SHP77 treated with DMSO at 0.1 percent for 48 hours (cell line): ENCODE measurements around the gene XDH.
A peak's percentile ranks its signal among the peaks of the same experiment; 100 is the strongest.

Source experiments
- DNase-seq: peaks from one replicate; lab custom pipeline; 2025; lab: John Stamatoyannopoulos, UW

The XDH gene

DNA sequence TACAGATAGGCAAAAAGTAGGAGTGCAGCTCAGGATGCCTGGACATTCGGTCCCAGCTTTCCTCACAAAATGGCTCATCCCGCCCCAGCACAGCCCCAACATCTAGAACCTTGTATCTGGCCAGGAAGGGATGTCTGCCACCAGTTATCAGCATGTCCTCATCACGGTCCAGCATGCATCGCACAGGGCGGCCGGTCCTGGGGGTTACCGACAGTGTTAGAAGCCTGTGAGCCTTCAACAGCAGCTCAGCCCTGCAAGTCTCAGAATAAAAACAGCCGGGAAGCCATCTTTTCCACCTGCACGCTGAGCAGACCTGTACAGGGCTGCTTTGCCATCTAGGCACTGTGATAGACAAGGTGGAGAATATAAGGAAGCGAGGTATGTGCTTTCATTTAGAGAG lies 49.2 kb downstream of the XDH start:
- no peak for DNase-seq

DNA sequence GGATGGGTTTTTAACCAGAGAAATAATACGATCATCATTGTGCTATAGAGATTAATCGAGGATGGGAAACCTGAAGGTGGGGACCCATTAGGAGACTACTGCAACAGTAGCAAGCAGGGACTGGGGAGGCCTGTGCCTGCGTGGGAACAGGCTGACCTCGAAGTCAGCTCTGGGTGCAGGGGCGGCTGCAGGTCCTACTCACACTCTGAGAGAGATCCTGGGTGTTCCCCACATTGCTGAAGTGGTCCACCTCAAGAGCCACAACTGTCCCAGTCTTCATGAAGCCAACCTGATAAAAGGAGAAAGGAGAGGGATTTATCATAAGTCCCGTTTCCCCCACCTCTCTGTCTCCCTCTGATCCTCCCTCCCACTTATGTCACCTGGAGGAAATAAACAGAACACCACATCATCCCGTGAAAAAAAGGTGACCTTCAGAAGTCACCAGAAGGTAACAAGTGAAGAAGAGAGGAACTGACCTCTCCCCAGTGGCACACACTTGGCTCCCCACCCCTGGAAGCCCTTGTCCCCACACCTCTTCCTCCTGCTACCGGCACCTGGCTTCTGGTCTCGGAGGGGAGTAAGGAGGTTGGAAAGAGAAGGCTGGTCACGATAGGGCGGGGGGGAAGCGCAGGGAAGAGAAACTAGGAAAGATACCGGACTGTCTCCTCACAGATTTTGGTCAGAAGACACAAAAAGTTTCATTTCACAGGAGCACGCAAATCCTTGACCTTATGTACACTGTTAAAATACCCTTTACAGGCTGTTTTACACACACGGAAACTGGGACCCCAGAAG lies 50.4 kb downstream of the XDH start:
- no peak for DNase-seq

DNA sequence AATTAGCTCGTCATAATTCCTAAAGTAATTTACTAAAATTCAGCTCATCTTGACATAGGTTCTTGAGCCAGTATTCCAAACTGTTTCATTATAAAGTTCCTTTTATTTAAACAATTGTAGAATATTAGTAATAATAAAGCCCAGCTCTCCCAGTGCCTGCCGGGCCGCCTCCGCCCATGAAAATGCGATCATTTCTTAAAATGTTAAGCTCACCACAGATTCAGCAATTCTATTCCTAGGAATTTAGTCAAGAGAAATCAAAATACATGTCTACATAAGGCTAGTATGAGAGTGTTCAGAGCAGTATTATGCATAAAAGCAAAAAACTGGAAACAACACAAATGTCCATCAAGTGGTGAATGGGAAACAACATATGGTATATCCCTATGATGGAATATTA lies 52.0 kb downstream of the XDH start:
- no peak for DNase-seq

DNA sequence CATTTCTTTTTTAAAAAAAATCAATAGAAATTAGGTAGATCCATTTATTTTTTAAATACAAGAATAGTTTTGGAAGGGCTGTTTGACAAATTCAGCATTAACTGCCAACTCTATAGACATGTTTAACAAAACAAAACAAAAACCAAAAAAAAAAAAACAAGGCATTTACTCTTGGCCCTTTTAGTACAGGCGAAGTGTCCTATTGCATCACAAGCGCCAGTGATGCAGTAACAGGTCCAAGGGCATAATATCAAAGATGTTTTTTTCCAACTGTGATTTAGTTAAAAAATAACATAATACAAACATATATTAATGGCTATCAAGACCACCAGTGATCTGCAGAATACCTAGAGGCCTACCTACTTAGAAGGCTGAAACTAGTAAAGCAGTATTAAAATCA lies 55.3 kb downstream of the XDH start:
- DNase-seq = no peak

DNA sequence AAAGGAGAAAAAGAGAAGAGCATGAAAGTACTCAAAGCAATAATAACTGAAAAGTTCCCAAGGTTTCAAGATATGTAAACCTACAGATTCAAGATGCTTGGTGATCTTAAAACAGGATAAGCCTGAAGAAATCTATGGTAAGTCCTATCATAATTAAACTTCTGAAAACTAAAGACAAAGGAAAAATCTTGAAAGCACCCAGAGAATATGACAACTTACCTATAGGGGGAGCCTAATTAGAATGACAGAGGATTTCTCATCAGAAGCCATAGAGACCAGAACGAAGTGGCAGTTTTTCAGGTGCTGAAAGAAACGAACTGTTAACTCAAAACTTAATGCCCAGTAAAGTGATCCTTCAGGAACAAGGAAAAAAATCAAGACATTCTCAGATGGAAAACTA lies 59.7 kb downstream of the XDH start:
- no peak for DNase-seq

DNA sequence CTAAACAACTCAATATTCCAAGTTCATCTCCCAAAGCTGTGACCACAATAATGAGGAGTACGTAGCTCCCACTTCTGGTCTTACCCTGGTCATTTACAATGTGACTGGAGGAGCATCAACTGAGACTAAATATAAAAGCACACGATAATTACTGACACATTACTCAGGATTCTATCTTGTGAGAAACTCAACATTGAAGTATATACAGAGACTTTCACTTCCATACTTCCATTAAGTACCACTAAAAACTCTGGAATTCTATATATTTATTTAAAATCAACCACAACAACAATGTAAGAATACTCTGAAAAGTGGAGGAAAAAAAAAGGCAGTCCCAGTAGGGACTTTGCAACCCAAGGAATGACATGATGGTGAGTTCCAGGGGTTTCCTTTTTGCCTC lies 61.4 kb downstream of the XDH start:
- DNase-seq = no peak

DNA sequence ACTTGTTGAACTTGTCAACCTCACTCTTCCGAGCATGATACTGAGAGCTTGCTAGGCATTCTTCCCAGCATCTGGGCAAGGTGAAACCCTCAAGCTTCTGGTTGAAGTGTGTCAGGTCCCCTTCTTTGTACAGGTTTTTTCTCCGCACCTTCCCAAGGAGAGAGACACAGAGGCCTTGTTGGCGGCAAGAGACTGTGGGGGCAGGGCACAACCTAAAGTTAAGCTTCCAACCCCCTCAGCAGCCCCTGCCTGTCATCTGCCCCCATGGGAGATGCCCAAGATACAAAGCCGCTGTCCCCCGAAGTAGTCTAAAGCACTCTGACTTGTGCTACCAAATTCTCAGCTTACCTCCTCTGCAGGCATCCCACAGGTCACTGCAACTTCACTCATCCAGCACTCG lies 64.9 kb downstream of the XDH start:
- DNase-seq = no peak

DNA sequence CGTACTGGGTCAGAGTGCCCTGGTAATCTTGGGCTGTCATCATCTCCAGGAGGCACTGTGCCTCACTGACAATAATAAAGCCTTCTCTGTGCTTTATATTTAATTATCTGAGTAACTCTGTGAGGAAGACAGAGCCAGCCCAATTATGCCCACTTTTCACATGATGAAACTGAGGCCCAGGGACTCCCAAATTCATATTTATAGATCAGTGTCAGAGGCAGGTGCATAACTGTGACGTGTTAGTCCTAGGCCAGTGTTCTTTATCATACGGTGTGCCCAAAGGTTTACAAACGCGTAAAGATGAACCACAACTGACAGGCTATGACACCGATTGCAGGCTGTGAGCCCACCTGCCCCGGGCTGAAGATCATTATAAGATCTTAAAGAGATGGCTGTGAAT lies 65.4 kb downstream of the XDH start:
- no peak for DNase-seq

DNA sequence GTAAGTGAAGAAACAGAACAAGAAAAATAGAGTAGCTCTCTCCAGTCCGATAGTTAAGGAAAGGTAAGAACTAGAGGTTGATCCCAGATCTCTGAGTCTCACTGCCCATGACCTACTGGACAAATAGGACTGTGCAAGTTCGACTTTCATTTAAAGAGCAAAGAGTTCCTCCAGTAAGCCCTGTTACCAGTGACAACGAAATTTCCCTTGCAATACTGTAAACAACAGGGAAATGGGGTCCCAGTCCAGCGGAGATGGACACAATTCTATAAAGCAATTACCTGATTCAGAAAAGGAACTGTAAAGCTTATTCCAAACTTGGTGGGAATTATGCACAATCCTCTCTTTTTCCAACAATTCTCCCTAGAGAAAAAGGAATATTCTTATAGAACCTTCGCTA lies 65.9 kb downstream of the XDH start:
- DNase-seq = no peak

DNA sequence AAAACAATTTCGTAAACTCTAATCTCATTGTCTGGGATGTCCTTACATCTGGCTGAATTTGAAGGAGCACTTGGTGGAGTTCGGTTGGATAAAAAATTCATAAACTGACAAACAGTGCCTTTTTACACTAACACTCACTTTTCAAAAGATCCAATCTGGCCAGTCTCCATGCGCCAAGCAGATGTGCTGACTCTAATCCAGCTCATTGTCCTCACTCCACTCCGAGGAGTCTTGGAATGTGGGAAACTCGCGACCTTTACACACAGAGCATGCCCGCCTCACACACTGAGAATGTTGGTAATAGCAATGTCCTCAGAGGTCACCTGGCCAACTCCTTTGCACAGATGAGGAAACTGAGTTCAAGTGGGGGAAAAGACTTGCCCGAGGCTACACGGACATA lies 66.8 kb downstream of the XDH start:
- no peak for DNase-seq

DNA sequence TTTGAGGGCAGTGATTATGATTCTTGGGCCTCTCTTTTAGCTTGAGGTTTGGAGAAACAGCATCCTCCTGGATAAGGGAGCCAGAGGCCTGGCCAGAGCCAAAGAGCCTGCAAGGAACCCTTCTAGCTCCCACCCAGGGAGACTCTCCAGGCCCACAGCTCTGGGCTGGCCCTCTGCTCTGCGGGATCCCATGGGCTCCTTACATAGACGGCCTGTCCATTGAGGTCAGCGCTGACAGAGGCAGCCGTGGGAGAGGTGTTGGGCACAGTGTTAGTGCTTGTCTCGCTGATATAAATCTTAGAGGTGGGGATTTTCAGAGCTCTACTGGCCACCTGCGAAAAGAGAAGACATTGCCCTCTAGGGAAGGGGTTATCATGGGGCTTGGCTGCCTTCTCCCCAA lies 67.2 kb downstream of the XDH start:
- no peak for DNase-seq

DNA sequence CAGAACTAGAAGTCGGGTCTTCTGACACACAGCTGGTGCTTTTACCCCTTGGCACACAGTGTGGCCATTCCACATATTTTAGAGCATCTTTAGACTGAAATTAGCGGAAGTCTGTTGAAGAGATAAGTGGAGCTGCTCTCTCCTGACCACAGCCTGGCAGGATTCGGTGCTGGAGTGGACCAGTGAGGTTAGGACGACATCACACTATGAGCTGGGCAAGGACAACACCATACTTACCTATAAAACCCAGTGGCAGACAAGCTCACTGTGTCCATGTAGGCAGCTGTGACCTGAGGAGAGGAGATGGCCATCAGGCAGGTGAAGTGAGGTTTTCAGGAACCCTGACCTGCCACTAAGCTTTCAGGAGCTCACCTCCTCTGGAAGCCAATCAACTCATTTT lies 70.1 kb downstream of the XDH start:
- DNase-seq = no peak

DNA sequence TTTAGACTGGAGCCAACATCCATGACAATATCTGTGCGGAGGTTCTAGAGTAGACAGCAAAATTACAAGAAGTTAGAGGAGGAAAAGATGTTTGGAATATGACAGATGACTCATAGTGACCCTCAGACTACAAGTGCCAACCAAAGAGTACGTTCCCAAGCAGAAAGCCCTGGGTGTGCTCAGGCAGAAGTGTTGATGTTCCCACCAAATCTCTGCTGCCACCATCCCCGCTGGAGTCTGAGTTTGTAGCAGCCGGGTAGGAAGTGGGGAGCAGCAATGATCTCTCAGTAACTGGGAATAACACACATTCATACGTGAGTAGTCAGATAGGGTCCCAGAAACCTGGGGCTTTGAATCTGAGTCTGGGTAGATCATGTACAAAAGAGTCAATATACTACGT lies 73.2 kb downstream of the XDH start:
- DNase-seq = no peak

DNA sequence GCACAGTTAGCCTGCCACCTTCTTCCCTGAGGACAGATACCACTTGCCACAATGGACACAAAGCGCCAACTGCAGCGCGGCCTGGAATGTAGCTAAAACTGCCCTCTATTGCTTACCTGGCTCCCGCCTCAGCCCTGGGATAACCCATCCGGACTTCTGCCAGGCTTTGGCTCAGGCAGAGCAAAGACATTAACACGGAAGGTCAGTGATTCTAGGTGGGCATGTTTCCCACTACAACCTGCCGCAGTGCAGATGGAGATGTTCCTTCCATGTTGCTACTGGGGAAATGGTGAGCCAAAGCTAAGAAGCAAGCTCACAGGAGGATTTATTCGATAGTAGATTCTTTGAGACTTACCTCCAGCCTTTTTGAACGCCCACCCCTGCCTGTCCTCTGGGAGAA lies 74.8 kb downstream of the XDH start:
- DNase-seq = no peak

DNA sequence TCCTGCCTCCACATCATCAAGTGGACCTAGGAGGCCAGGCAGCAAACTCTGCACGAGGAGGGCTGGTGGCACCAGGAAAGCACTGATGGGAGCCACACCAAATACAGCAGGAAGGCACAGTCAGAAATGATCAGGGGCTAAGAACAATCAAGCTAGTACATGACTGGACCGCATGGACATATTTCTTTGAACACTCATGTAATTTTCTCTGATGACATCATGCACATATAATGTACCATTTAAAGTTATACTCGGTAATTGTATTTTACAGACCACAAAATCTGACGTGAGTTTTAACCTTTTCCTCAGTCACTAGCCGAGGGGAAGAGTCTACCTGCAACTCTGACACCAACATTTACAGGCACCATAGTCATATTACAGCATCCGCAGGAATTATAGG lies 76.7 kb downstream of the XDH start:
- DNase-seq = no peak

DNA sequence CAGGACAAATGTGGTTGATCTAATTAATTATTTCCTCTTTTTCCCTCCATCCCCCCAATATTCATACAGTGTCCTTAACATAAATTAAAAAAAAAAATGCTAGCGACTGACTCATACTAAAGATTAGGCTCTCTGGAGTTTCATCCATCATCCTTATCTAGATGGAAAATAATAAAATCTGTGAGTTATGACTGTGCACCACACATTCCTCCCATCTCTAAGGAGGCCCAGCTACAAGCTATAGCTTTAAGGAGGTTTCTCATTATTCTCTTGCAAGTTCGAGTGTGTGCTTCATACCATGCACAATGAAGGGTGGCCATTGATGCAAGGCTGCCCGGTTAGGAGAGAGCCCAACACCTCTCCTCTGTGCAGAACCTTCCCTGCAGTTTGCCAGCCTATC lies 77.3 kb downstream of the XDH start:
- DNase-seq = no peak

DNA sequence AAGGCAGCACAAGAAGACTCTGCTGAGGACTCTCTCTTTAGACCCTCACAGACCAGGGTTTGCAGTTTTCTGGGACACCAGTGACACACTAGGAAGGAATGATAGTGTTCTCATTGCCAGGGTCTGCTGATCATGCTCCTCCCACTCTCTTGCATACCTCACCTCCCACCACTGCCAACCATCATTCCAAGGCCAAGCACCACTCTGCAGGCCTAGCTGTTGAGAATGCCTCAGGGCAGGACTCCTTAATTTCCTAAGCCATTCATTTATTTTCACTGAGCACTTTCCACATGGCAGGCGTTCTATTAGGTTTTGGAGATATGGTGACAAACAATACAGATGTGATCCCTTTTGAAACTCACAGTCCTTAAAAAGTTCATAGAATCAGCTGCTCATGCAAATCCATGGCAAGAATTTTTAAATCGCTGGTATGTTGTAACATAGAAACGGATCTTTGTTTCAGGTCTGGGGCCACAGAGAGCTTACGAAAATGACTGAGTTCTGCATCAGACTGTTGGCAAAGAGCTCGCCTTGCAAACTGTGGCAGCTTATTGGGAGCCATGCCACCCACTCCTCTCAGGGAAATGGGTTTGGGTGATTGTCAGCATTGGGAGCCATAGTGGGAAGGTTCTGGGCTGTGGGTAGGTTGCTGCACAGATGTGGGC lies 78.5 kb downstream of the XDH start:
- no peak for DNase-seq

DNA sequence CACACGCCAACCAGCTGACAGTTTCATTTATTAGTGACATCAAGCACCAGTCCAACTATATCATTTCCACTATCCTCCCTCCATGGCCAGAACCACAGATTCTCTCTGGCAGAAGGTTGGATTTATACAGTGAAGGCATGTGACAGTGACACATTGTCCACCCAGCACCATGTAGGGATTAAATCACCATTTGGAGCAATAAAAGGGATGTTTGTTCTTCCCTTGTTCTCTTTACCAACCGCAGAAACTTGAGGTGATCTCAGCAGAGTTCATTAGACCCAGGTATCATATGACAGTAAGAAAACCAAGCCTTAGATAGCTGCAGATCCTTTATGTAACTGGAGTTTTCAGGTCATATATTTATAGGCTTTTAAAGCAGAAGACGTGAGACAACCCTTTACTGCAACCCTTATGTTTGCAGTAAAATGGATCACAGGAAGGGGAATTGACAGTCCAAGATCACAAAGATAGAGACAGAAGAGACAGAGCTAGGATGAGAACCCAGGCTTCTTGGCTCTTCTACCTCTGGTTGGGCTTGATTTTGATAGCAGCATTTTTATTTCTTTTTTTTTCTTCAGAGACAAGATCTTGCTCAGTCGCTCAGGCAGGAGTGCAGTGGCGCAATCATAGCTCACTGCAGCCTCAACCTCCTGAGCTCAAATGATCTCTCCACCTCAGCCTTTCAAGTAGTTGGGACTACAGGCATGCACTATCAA lies 80.1 kb downstream of the XDH start:
- no peak for DNase-seq

DNA sequence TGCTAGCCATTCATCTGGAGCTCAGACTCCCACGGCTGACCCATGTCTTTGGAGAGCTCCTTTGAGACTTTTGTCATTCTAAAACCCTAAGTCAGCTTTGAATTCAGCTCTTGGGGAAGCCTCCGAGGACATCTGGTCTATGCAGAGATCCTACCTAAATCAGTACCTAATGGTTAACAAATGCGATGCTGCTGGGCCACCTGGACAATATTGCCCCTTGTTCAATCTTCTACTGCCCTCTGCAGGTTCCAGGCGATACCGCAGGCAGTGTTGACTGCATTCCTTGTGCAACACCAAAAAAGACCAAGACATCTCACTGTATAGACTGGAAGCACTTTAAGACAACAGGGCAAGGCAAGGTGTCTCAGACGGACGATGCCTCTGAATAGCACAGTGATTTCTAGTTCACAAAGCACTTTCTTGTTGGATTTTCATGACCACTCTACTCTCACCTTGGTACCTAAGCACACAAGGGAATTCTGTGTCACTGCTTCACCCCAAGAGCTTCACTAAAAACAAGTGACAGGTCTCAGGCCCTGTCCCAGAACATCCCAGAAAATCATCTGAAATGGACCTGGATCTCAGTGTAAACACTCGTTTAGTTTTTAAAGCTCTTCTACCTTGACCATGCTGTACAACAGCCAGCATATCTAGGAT lies 80.9 kb downstream of the XDH start:
- DNase-seq = peak; percentile 14

DNA sequence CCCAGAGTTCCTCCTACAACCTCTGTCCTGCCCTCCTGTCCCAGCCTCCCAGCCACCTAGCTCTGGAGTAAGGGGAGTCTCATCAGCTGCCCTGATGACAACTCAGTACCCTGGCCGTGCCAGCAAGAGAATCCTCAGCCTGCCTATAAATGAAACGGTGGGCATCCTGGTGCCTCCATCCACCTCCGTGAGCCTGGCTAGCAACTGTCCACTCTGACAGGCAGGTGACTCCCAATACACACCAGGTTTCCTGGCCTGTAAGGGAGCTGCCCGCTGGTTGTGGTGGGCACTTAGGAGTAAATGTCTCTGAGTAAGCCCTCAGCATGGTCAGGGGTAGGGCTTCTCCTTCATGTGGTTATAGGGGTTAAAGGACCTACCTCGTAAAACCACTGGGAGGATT lies 81.5 kb downstream of the XDH start:
- no peak for DNase-seq

DNA sequence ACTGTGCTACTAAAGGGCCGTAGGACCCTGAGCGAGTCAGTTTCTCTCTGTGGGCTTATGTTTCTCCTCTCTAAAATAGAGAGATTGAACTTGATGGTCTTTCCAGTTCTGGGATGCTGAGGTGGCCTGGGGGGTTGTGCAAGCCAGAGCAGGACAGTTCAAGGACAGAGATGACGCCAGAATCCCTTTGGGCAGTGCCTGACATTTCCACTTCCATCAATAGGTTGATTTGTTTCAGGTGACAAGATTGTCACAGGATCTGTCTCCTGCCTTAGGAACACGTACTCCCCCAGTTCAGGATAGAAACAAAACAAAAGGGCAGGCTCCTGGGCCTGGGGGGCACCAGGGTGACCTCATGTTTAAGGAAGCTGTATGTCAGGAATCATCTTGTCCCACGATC lies 82.0 kb downstream of the XDH start:
- no peak for DNase-seq

DNA sequence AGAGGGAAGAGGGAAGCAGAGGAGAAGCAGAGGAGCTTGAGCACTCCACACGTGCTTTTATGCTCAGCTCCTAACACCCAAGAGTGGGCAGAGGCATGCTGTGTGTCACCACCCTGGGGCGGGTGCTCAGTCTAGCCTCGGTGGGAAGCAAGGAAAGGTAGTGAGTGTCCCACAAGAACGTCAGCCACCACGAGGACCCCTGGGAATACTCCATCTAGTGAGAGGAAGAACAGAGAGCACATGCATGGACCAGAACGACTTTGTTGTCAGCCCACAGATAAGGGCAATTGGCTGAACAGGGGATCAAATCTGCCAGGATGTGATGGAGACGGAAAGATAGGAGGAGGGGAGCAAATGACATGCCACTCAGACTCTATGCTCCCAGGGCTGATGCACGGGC lies 83.4 kb downstream of the XDH start:
- no peak for DNase-seq

DNA sequence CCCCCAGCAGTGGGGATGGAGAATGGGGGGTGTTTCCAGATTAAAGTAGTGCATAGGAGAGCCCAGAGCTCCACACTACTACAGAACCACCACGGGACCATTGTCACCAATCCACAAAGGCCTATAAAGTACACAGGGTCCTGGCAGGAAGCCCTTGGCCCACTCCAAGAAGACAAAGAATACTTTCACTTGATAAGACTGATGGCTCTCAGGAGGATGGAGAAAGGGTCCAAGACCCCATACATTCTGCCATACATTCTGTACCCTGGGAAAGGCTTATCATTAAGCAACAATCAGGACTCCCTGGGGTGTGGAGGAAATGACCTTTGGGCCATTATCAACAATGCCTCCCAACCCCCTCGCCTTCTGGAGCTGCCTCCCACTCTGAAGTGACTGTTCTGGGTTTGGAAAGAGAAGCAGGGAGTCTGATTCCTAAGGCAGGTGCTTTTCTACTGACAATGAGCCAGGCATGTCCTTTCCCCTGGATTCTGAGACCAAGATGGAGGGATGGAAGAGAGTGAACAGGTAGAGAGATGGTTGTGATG lies 85.4 kb downstream of the XDH start:
- DNase-seq = no peak
